ENCODE results near the gene NR3C2.

GRCh38 chr4:148359769-148360168 is 82.4 kb downstream of the NR3C2 start:
- no peak for TF ChIP-seq CTCF (IDR thresholded peaks at IDR 0.05)
- TF ChIP-seq RAD21 (IDR thresholded peaks at IDR 0.05; ENCODE audit: low read length) = no peak
- no peak for TF ChIP-seq FOXJ3 (CRISPR knock-in tag; IDR thresholded peaks at IDR 0.05)

Measured in SK-N-SH (cell line).